Stimulated activated CD8-positive, alpha-beta memory T cell treated with anti-CD3 and anti-CD28 coated beads, Interleukin-2, amount 100 ng/mL, for 1 hour (primary cell): ENCODE measurements around the gene CAMK1D.

Source experiments
- DNase-seq, 2 donors: peaks; one replicate each; pipeline ENCODE4 v3.0.0-alpha.2; 2020; ENCODE audit warnings: low read depth in 2 of 2

Gene CAMK1D

GRCh38 chr10:12465385-12466136, 116.2 kb downstream of the CAMK1D start:
- no peak for DNase-seq

GRCh38 chr10:12466704-12467305, 117.5 kb downstream of the CAMK1D start:
- no peak for DNase-seq

DNA sequence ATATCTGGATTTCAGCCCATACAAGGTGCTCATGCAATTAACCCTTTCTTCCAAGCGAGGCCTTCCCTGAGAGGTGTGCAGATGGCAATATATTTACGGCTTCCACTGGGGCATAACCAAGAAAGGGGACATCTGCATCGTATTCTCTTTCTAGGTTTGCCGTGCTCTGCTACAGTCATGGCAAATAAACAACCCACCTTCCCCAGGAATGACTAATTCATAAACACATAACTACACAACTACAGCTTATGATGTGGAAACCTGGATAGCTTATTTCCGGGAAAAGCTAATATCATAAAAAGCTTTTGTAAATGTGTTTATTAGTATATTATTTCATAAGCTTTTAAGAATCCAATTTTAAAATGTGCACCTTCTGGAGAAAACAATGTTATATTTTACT, 120.0 kb downstream of the CAMK1D start:
- no peak for DNase-seq

DNA sequence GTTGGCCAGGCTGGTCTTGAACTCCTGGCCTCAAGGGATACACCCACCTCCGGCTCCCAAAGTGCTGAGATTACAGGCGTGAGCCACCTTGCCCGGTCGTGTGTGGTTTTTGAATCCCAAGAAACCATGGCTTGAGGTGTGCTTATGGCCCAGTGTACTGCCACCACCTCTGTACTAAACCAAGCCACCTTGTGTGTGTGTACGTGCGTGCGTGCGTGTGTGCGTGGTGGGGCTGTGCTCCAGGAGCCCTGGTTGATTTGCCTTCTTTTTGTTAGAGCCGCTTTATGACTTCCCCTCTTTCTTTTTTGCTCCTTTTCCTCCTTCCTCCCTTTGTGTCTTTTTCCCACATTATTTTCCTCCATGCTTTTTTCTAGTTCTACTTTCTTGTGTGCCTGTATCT, 121.4 kb downstream of the CAMK1D start:
- no peak for DNase-seq

DNA sequence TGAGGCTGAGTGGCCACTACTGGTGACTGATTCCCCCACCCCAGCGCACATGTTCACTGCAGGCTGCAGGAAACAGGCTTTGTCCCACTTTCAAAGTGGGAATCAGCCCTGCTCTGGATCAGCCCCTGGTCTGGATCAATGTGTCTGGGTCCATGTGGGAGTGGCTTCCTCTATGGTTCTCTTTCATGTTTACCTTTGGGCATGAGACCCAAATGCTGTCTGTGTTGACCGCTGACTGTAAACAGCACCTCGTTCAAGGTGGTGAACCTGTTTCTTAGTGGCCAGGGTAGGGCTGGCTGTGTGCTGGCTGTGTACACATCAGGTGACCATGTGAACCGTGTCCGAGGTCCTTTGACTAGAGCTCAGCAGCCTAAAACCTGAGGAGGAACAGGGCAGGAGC, 121.8 kb downstream of the CAMK1D start:
- no peak for DNase-seq

DNA sequence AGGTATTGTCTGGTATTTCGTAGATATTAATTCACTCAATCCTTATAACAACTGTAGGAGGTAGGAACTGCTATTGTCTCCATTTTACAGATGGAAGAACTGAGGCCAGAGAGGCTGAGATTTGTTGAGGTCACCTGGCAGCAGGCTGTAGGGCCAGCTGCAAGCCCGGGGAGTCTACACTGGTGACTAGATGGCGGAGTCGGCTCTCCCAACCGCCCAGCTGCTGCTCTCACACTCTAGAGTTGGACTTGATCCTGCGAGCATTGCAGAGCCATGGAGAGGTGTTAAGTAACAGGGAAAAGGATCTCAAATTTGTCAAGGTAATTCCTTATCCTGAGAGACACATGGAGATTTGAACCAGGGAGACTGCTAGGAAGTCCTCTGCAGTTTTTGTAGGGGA, 124.1 kb downstream of the CAMK1D start:
- no peak for DNase-seq

GRCh38 chr10:12474727-12475412, 125.5 kb downstream of the CAMK1D start:
- no peak for DNase-seq

DNA sequence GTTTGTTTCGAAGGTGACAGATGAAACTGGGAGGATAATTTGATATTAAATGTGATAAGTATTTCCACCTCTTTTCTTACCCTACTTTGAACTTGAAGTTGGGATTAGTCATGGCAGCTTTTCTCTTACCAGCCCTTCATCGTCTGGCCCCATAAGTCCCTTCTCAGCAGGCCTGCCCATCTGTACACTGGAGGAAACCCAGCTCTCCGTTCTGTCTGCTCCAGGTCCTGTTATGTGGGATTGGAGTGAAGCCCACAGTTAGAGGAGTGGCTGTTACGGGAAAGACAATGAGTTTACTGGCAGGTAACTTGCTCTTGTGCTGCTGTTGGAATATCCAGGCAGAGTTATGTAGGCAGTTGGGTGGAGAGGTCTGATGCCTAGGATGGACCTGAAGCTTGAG, 127.3 kb downstream of the CAMK1D start:
- DNase-seq, result no peak

GRCh38 chr10:12479437-12479844, 130.1 kb downstream of the CAMK1D start:
- no peak for DNase-seq

DNA sequence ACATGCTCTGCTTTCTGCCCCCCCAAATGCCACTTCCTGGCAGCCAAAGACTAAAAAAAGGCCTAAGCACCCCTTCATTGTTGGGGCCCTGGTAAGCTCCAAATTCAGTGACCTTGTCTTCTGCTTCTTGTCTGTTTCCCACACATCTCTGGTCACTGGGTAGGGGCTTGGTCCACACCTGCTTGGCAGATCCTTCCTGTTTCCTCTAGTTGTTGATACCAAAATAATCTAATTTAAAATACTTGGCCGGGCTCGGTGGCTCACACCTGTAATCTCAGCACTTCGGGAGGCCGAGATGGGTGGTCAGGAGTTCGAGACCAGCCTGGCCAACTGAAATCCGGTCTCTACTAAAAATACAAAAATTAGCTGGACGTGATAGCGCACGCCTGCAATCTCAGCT, 130.6 kb downstream of the CAMK1D start:
- DNase-seq, result no peak

DNA sequence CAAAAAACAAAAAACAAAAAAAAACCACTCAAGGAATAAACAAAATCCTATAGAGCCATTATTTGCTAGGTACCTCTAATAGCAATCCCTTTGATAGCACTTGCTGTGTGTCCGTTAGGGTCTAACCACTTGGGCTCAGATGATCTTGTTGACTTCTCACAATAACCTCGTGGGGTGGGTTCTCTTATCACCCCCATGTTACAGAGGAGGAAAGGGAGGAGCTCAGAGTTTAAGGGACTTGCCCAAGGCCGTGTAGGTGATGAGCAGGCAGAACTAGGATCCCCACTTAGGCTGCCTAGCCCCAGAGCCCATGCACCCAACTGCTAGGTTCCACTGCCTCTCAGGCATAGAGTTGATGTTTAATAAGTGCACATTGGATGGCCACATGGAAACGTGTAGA, 131.1 kb downstream of the CAMK1D start:
- no peak for DNase-seq

- DNase-seq, result no peak
These were observed 132.6 kb downstream of the CAMK1D start for GRCh38 chr10:12481924-12482323.

GRCh38 chr10:12482587-12482986, 133.2 kb downstream of the CAMK1D start:
- no peak for DNase-seq

GRCh38 chr10:12484002-12484918, 134.9 kb downstream of the CAMK1D start:
- DNase-seq, result no peak

- peak in 1 of 2 donors; percentile 15 for DNase-seq
These were observed 135.8 kb downstream of the CAMK1D start for GRCh38 chr10:12484941-12485805.

DNA sequence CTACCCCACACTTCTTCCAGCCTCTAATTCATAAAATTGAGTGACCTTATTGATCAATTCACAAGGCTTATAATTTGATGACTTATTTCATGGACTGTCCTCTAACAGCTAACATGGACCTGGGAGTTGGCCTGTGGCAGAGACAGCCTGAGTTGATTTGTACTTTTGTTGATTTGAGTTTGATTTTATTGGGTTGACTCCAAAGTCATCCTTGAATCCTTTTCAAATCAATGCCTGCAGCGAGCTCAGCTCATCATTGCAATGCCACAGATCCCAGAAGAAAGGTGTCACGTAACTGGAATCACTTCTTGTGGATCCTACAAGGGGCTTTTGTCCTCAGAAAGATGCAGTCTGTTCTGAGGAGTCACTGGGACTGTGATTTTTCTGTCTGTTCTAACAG, 138.0 kb downstream of the CAMK1D start:
- no peak for DNase-seq

GRCh38 chr10:12488626-12489025, 139.3 kb downstream of the CAMK1D start:
- DNase-seq, result no peak

GRCh38 chr10:12489357-12489756, 140.0 kb downstream of the CAMK1D start:
- no peak for DNase-seq

DNA sequence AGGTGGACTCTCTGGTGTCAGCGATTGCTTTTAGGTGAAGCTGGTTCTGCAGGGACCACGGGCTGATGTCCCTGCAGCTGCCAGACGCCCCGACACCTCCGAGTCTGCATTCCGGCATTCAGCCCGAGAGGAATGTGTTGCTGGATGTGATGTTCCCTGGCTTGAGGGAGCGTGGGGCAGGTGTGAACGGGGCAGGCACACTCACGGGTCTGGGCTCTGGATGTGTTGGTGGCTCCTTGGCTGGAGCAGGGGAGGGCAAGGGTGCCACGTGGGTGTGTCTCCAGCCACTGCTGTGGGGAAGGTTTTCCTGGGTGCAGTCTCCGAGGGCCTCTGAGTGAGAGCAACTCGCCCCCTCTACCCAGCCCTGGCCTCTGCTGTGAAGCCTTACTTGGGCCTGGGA, 140.5 kb downstream of the CAMK1D start:
- DNase-seq, result no peak

- no peak for DNase-seq
These were observed 141.6 kb downstream of the CAMK1D start for GRCh38 chr10:12490963-12491362.

DNA sequence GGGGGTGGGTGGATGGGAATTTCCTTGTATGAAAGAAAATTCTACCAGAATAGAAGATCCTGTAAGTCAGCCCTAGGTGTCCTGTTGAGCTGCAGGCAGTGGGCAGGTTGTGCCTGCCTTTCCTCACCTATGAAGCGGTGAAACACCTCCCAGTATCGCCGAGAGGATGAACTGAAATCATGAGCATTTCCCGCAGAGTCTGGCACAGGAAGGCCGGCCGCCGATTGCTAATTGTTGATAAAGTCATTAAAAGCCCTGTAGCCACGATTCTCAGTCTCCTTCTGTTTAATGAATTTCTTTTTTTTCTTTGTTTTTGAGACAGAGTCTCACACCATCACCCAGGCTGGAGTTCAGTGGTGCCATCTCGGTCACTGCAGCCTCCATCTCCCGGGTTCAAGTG, 142.1 kb downstream of the CAMK1D start:
- no peak for DNase-seq
